NAMALWA (cell line): Measurements from ENCODE around the gene SYK.

Source experiments
- DNase-seq: peaks from one replicate; pipeline ENCODE4 v3.0.0-alpha.2; 2015; ENCODE audit warnings: low spot score

SYK gene

DNA sequence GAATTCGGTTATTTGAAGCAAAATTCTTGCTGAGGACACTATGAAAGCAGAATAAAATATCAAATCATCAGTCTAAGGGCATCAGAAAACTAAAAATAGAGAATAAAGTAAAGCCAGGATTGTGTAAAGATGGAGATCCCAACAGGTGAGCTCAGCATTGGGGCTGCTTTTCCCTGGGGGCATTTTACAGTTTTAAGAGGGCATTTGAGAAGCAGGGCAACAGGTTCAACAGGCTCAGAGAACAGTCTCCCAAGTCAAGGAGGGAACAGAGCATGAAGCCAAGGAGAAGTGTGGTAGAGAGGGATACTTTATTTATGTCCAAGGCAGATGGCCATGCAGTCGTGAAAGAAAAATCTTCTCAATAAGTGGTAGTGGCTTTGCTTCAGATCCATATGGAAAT is 145.4 kb downstream of the SYK start:
- DNase-seq: no peak
